Measurements from ENCODE around the gene PDE3A. TPM values are rescaled to one million over a fixed set of nuclear protein-coding genes. Genes with fewer than 3 reads are reported as not detected.

PDE3A gene
- total and polyA plus RNA-seq, 2 of the 4 experiments (the other 2 are of a cell fraction): 0.09 to 0.18 TPM

- Histone ChIP-seq H3K79me1 (ENCODE audit: low read depth in 1 of 2, low read length in 2 of 2) (no peaks in the 10 kb centered on the region), H3K18ac (ENCODE audit: low read depth, low read length) (no peak overlapping the region), H3K23ac (ENCODE audit: low read depth, low read length) (no peak overlapping the region), H4K91ac (ENCODE audit: insufficient read depth, low read depth, low read length) (no peak overlapping the region), H2BK15ac (ENCODE audit: low read depth, low read length) (no peak overlapping the region), H3K27ac (ENCODE audit: insufficient read depth, low read length) (no peak overlapping the region), H2BK20ac (ENCODE audit: low read depth, low read length) (no peak overlapping the region), H2AFZ (replicated peaks; ENCODE audit: low read length, poor library complexity) (no peak overlapping the region), H3K4me2 (ENCODE audit: low read depth, low read length) (no peak overlapping the region), H3K14ac (replicated peaks; ENCODE audit: low read depth, low read length) (no peak overlapping the region), H3K4me3 (ENCODE audit: insufficient read depth, low read depth, low read length) (no peak overlapping the region), H3K36me3 (ENCODE audit: control insufficient read depth, insufficient read depth, low read length) (no peaks in the 10 kb centered on the region), H3K4ac (ENCODE audit: low read depth, low read length) (no peak overlapping the region), H4K8ac (ENCODE audit: low read depth in 2 of 2, low read length in 2 of 2) (no peak overlapping the region), H2AK5ac (ENCODE audit: low read depth, low read length) (no peak overlapping the region), H3K9me3 (ENCODE audit: control insufficient read depth, insufficient read depth, low read length) (no peaks in the 10 kb centered on the region), H2BK5ac (ENCODE audit: low read depth, low read length, poor library complexity, severe bottlenecking) (no peak overlapping the region), H3K4me1 (ENCODE audit: control insufficient read depth, insufficient read depth, low read length) (no peaks in the 10 kb centered on the region), H3K9ac (ENCODE audit: low read depth, low read length) (no peak overlapping the region), H4K5ac (ENCODE audit: low read depth, low read length) (no peak overlapping the region), H3K9me1 (ENCODE audit: insufficient read depth, low read length) (no peaks in the 10 kb centered on the region), H3K56ac (ENCODE audit: extremely low read depth, insufficient read depth, low read length) (no peak overlapping the region), H4K20me1 (ENCODE audit: insufficient read depth, low read length) (no peaks in the 10 kb centered on the region), H2AK9ac (replicated peaks; ENCODE audit: low read depth, low read length, poor library complexity) (no peak overlapping the region), H2BK120ac (ENCODE audit: low read depth, low read length) (no peak overlapping the region), H3K27me3 (ENCODE audit: control insufficient read depth, insufficient read depth, low read length) (no peaks in the 10 kb centered on the region)
- POLR2A ChIA-PET (ENCODE audit: unreplicated experiment): no interaction called here
- intact Hi-C loops (cut with micrococcal nuclease): loop anchor here (5.0 kb wide), 1 partner anchor 723 kb away; no protein-coding TSS in a partner anchor
- in situ Hi-C loops (cut with MboI; ENCODE audit: low sequenced_read_pairs): loop anchor here (10.0 kb wide), 1 partner anchor 461 kb away; no protein-coding TSS in a partner anchor
- ATAC-seq (ENCODE audit: low read depth): no peak
- TF ChIP-seq POLR2A (IDR thresholded peaks at IDR 0.05; ENCODE audit: low read depth, low read length): no peak
- no peak for TF ChIP-seq NFE2L2 (IDR thresholded peaks at IDR 0.05; ENCODE audit: low read depth, low read length)
- no peak for TF ChIP-seq RFX5 (IDR thresholded peaks at IDR 0.05; ENCODE audit: low read depth, low read length)
- no peak for TF ChIP-seq RAD21 (IDR thresholded peaks at IDR 0.05; ENCODE audit: low read length)
- no peak for TF ChIP-seq CHD1 (IDR thresholded peaks at IDR 0.05; ENCODE audit: low read depth, low read length)
- TF ChIP-seq MXI1 (IDR thresholded peaks at IDR 0.05; ENCODE audit: borderline replicate concordance, low read depth, low read length): no peak
- no peak for TF ChIP-seq RCOR1 (IDR thresholded peaks at IDR 0.05; ENCODE audit: insufficient replicate concordance, low read length)
- TF ChIP-seq BHLHE40 (IDR thresholded peaks at IDR 0.05; ENCODE audit: low read depth, low read length): no peak
- TF ChIP-seq USF2 (IDR thresholded peaks at IDR 0.05; ENCODE audit: low read depth, low read length): no peak
- no peak for DNase-seq
- CTCF ChIA-PET: no interaction called here
- no TSS peak for BruUV-seq (replicated peaks)
- dilution Hi-C loops (cut with HindIII; ENCODE audit: low sequenced_read_pairs, unreplicated experiment): no loop called here
Measured at GRCh38 chr12:20375560-20375959, 7.2 kb downstream of the PDE3A start.

Data from IMR-90 (cell line).